ENCODE data around the gene RNF113B.

Gene RNF113B

DNA sequence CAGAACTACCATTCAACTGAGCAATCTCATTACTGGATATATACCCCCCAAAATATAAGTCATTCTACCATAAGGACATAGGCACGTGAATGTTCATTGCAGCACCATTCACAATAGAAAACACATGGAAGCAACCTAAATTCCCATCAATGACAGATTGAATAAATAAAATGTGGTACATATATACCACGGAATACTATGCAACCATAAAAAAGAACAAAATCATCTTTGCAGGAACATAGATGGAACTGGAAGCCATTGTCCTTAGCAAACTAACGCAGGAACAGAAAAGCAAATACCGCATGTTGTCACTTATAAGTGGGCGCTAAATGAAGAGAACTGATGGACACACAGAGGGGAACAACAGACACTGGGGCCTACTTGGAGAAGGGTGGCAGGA lies 14.1 kb downstream of the RNF113B start:
- Histone ChIP-seq H3K4me3 (replicated peaks; ENCODE audit: insufficient read depth, low read length) (no peak overlapping the region), H3K27ac (replicated peaks) (no peak overlapping the region), H3K27me3 (ENCODE audit: insufficient read depth, poor library complexity, severe bottlenecking) (no peaks in the 10 kb centered on the region)
- DNase-seq (ENCODE audit: low read depth in 1 of 2, low spot score in 1 of 2), result no peak
- TF ChIP-seq SPI1 (IDR thresholded peaks at IDR 0.05; ENCODE audit: borderline replicate concordance, low read depth), result no peak

DNA sequence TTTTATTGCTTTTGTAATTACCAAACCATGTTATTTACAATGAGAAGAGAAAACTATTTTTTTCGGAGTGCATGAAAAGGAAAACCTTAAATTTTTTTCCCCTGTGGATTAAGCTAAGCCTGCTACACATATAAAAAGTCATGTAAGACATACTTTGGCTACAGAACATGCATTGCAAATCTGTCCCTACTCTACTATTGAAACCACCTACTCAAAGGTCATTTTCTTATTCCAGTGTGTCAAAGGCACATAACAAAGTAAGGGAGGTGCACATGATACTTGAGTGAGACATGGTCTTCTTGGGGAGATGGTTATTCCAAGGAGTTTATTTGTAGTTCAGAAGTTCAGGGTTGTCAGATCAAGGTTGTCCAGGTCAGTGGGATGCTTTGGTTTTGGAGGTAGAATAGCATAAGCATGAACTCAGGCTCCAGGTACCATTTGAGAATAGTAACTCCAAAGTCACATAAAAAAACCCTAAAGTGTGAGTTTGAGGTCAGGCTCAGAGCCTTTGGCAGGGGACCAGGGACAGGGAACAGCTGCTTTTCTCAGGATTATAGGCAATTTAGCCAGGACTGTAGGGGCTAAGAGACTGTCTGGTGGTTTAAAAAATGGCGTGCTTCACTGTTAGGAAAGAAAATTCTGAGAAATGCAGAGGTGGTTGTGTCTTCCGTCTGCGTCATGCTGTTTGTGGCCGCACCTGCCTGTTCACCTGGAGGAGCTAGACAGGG lies 18.7 kb downstream of the RNF113B start:
- H3K27me3 ChIP-seq (ENCODE audit: insufficient read depth, poor library complexity, severe bottlenecking), result peaks cover 4% of the 10 kb centered on the region
- H3K4me3 ChIP-seq (replicated peaks; ENCODE audit: insufficient read depth, low read length), result no peak overlapping the region
- no peak overlapping the region for H3K27ac ChIP-seq (replicated peaks)
- DNase-seq (ENCODE audit: low read depth in 1 of 2, low spot score in 1 of 2), result no peak
- TF ChIP-seq SPI1 (IDR thresholded peaks at IDR 0.05; ENCODE audit: borderline replicate concordance, low read depth), result no peak
- TF ChIP-seq, protein P1, sequence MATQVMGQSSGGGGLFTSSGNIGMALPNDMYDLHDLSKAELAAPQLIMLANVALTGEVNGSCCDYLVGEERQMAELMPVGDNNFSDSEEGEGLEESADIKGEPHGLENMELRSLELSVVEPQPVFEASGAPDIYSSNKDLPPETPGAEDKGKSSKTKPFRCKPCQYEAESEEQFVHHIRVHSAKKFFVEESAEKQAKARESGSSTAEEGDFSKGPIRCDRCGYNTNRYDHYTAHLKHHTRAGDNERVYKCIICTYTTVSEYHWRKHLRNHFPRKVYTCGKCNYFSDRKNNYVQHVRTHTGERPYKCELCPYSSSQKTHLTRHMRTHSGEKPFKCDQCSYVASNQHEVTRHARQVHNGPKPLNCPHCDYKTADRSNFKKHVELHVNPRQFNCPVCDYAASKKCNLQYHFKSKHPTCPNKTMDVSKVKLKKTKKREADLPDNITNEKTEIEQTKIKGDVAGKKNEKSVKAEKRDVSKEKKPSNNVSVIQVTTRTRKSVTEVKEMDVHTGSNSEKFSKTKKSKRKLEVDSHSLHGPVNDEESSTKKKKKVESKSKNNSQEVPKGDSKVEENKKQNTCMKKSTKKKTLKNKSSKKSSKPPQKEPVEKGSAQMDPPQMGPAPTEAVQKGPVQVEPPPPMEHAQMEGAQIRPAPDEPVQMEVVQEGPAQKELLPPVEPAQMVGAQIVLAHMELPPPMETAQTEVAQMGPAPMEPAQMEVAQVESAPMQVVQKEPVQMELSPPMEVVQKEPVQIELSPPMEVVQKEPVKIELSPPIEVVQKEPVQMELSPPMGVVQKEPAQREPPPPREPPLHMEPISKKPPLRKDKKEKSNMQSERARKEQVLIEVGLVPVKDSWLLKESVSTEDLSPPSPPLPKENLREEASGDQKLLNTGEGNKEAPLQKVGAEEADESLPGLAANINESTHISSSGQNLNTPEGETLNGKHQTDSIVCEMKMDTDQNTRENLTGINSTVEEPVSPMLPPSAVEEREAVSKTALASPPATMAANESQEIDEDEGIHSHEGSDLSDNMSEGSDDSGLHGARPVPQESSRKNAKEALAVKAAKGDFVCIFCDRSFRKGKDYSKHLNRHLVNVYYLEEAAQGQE (IDR thresholded peaks at IDR 0.05; ENCODE audit: insufficient replicate concordance, low read depth), result no peak
- no peak for TF ChIP-seq CTCF (IDR thresholded peaks at IDR 0.05; ENCODE audit: insufficient read depth, low read length)

- TF ChIP-seq GABPA (IDR thresholded peaks at IDR 0.05; ENCODE audit: low read depth) (no peak), SPI1 (IDR thresholded peaks at IDR 0.05; ENCODE audit: borderline replicate concordance, low read depth) (no peak), POLR2AphosphoS5 (IDR thresholded peaks at IDR 0.05; ENCODE audit: low read depth) (no peak), CTCF (IDR thresholded peaks at IDR 0.05; ENCODE audit: insufficient read depth, low read length) (no peak)
- TF ChIP-seq, protein P1 (IDR thresholded peaks at IDR 0.05; ENCODE audit: insufficient replicate concordance, low read depth), result no peak
- no peak for DNase-seq (ENCODE audit: low read depth in 1 of 2, low spot score in 1 of 2)
- Histone ChIP-seq H3K27me3 (ENCODE audit: insufficient read depth, poor library complexity, severe bottlenecking) (peaks cover 4% of the 10 kb centered on the region), H3K4me3 (replicated peaks; ENCODE audit: insufficient read depth, low read length) (no peak overlapping the region), H3K27ac (replicated peaks) (no peak overlapping the region)
Observed at GRCh38 chr13:98157609-98158008, 19.5 kb downstream of the RNF113B start.

GRCh38 chr13:98157188-98157587 lies 19.9 kb downstream of the RNF113B start:
- TF ChIP-seq CTCF (IDR thresholded peaks at IDR 0.05; ENCODE audit: insufficient read depth, low read length) (no peak), POLR2AphosphoS5 (IDR thresholded peaks at IDR 0.05; ENCODE audit: low read depth) (no peak), GABPA (IDR thresholded peaks at IDR 0.05; ENCODE audit: low read depth) (no peak), SPI1 (IDR thresholded peaks at IDR 0.05; ENCODE audit: borderline replicate concordance, low read depth) (no peak)
- TF ChIP-seq, protein P1 (IDR thresholded peaks at IDR 0.05; ENCODE audit: insufficient replicate concordance, low read depth), result no peak

More at GRCh38 chr13:98157188-98157587, 19.9 kb downstream of the RNF113B start:
- H3K27me3 ChIP-seq (ENCODE audit: insufficient read depth, poor library complexity, severe bottlenecking), result peaks cover 4% of the 10 kb centered on the region
- no peak overlapping the region for H3K4me3 ChIP-seq (replicated peaks; ENCODE audit: insufficient read depth, low read length)
- no peak for DNase-seq (ENCODE audit: low read depth in 1 of 2, low spot score in 1 of 2)
- no peak overlapping the region for H3K27ac ChIP-seq (replicated peaks)

All from HL-60 (cell line).